GM13976 (cell line): ENCODE results near the gene SDK1.

ENCODE experiments used
- DNase-seq: peaks from one replicate; pipeline ENCODE4 v3.0.0; 2012; ENCODE audit warnings: low spot score
- CTCF ChIP-seq: IDR thresholded peaks from 2 replicates; pipeline ENCODE4 v1.5.1; 2012; ENCODE audit warnings: borderline replicate concordance, mild to moderate bottlenecking; ENCODE audit not compliant: insufficient read depth; ENCODE audit errors: extremely low read depth, missing control alignments, control extremely low read depth
- in situ Hi-C: fragments of 300-500 bp; cut with MboI; formaldehyde crosslinking; loops from one replicate; pipeline ENCODE4 v1.12.0; 2022; ENCODE audit warnings: low sequenced_read_pairs, mixed read lengths, inconsistent platforms; ENCODE audit not compliant: unreplicated experiment

The SDK1 gene

DNA sequence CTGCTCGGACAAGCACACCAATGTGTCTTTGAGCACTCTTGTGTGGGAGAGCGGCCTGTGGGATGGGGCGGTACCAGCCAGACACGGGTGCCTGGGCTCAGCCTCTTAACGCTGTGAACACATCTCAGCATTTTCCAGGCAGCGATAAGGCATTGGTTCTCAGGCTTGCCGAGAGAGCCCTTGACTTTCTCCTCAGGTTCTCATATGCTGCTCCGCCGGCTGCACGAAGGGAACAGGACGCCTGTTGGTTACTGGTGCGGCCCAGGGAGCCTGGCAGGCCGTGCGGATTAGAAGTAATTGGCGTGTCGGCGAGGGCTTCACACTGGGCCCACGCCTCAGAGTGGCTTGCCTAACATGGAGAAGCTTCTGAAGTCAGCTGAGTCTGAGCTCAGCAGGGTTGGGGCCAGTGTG lies 924.3 kb downstream of the SDK1 start:
- in situ Hi-C loops: no loop called here
- TF ChIP-seq CTCF: no peak
- DNase-seq: no peak

GRCh38 chr7:4225881-4226523 lies 925.0 kb downstream of the SDK1 start:
- in situ Hi-C loops: no loop called here
- no peak for TF ChIP-seq CTCF
- no peak for DNase-seq

DNA sequence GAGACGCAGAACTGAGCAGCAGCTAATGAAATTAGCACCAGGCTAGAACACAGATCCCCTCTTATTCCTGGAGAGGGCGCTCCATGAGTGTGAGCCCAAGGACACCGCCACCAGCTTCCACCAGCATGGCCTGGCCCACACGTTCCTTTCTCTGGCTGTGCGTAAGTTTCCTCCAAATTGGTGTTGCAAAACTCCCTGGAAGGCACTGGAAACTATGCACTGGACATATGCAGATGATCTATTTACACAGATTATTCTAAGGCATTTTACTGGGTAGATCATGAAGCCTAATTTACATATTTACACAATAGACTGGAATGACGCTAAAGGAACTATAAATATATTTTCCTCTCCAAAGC lies 925.5 kb downstream of the SDK1 start:
- no peak for DNase-seq
- TF ChIP-seq CTCF: no peak
- in situ Hi-C loops: no loop called here

DNA sequence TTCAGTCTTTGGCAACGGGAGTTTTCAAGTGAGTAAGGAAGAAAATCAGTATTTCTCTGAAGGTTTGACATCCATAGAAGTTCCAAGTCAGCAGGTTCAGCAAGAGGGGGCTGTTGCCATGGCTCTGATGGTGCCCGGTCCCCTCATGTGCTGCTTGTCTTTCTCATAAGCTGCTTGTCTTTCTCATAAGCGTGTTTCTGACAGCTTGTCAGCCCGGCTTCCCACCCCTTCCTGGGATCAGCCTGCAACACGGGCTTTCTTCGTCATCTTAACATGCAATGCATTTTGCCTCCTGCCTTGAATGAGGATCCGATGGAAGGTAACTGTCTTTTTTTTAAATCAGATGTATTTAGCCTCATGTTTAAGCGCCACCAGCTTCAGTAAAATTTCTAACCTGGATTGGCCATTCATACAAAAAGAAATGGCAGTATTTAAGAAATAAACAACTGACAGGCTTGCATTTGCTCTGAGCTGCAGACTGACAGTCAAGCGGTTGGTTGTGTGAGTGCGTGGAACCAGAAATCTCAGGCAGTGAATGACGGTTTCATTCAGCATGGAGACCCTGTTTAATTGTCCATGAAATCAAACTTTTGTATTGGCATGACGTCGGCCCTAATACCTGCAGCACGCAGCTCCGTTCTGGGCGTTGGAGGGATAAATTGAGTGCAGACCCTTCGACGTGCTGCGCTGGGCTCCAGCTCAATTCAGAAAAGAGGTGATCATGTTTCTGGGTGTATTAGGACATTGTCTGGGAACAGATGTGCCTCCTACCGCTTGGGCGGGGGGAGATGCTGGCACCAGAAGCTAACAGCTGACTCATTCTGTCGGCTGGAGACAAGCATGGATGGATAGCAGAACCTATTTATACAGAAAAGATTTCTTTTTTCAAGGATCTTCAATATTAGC lies 926.3 kb downstream of the SDK1 start:
- TF ChIP-seq CTCF: no peak
- in situ Hi-C loops: no loop called here
- DNase-seq: no peak

DNA sequence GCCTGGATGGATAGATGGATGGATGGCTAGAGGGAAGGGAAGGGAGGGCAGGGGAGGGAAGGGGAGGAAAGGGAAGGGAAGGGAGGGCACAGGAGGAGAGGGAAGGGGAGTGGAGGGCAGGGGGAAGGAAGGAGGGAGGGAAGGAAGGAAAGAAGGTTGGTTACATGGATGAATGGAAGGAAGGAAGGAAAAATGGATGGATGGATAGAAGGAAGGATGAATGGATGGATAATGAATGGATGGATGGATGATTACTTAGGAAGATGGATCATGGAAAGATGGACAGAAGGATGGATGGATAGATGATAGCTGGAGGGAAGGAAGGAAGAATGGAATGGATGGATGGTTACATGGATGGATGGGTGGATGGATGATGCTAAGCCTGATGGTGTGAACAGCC lies 929.3 kb downstream of the SDK1 start:
- no peak for TF ChIP-seq CTCF
- in situ Hi-C loops: no loop called here

DNA sequence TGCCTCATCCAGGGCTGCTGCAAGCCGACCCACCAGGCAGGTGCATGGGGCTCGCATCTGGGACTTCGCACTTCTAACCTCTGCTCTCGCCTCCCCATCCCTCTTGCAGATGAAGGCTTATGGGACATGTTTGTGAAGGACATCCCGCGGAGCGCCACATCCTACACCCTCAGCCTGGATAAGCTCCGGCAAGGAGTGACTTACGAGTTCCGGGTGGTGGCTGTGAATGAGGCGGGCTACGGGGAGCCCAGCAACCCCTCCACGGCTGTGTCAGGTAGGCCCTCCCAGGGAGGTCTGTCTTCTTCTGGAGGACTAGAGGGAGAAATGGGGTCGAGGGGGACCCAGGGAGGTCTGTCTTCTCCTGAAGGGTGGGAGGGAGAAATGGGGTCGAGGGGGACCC lies 932.1 kb downstream of the SDK1 start:
- no peak for TF ChIP-seq CTCF
- in situ Hi-C loops: no loop called here
- DNase-seq: no peak

More for the DNA sequence above, 929.3 kb downstream of the SDK1 start:
- no peak for DNase-seq
